ENCODE measurements around the gene MTREX. TPM values are rescaled to one million over a fixed set of nuclear protein-coding genes. Genes with fewer than 3 reads are reported as not detected.

The MTREX gene
- total RNA-seq = 65.3 and 85.6 TPM in 2 replicates

GRCh38 chr5:55307383-55308253 is at the start of gene MTREX, which contains the start of gene DHX29:
Gene MTREX, plus strand, starts transcription at chr5:55307989. Its CDS starts 25 bp downstream, at chr5:55308014.
Gene DHX29, minus strand, starts transcription at chr5:55307694. Its CDS starts 121 bp downstream, at chr5:55307573.

Other genes starting within 250 kb of the MTREX start
- gene GZMA, start 205.3 kb upstream of the MTREX start, total RNA-seq = not detected in 2 replicates
- 110 and 162 TPM in 2 replicates for gene GPX8, start 147.8 kb upstream of the MTREX start, total RNA-seq
- 0.07 TPM in 1 of 2 replicates, not detected in the other for gene CDC20B, start 134.8 kb upstream of the MTREX start, total RNA-seq
- gene MCIDAS, start 80.7 kb upstream of the MTREX start, total RNA-seq = not detected in 2 replicates
- gene CCNO, start 74.4 kb upstream of the MTREX start, total RNA-seq = 0.13 and 1.1 TPM in 2 replicates
- gene DHX29, start 295 bp upstream of the MTREX start, total RNA-seq = 32.1 and 38.8 TPM in 2 replicates
- 56.3 and 79.8 TPM in 2 replicates for gene PLPP1, start 227.0 kb downstream of the MTREX start, total RNA-seq